ENCODE results near the gene CT45A10. TPM values are rescaled to one million over a fixed set of nuclear protein-coding genes. Genes with fewer than 3 reads are reported as not detected.
"Not testable (repeated sequence)": the region's sequence is repeated elsewhere in the genome, so short reads cannot be mapped to it uniquely, and the experiment has no call there.

The CT45A10 gene
- total RNA-seq, 1 donor, result not detected

- not testable (repeated sequence) for H3K27me3 ChIP-seq (ENCODE audit: insufficient read depth, low read length); H3K79me2 ChIP-seq (ENCODE audit: insufficient read depth, low read length); H3K9me3 ChIP-seq (ENCODE audit: low read depth, low read length); H3K4me3 ChIP-seq (ENCODE audit: insufficient read depth, low read length); H2AFZ ChIP-seq (ENCODE audit: low read length); H3K27ac ChIP-seq (ENCODE audit: low read depth, low read length); DNase-seq (ENCODE audit: insufficient read length, low spot score, missing footprints); H3K4me1 ChIP-seq (ENCODE audit: insufficient read depth, low read length); H4K20me1 ChIP-seq (ENCODE audit: insufficient read depth, low read length); H3K4me2 ChIP-seq (ENCODE audit: insufficient read depth, low read length); H3K36me3 ChIP-seq (ENCODE audit: insufficient read depth, low read length)
These were observed 10.5 kb downstream of the CT45A10 start for GRCh38 chrX:135882741-135883140.

- not testable (repeated sequence) for H3K27me3 ChIP-seq (ENCODE audit: insufficient read depth, low read length); H3K4me2 ChIP-seq (ENCODE audit: insufficient read depth, low read length); H3K79me2 ChIP-seq (ENCODE audit: insufficient read depth, low read length); H3K4me3 ChIP-seq (ENCODE audit: insufficient read depth, low read length); DNase-seq (ENCODE audit: insufficient read length, low spot score, missing footprints); H3K36me3 ChIP-seq (ENCODE audit: insufficient read depth, low read length); H2AFZ ChIP-seq (ENCODE audit: low read length); H4K20me1 ChIP-seq (ENCODE audit: insufficient read depth, low read length); H3K9me3 ChIP-seq (ENCODE audit: low read depth, low read length); H3K4me1 ChIP-seq (ENCODE audit: insufficient read depth, low read length); H3K27ac ChIP-seq (ENCODE audit: low read depth, low read length)
These were observed 21.5 kb downstream of the CT45A10 start, which contains the start of gene CT45A9 for GRCh38 chrX:135871712-135872111. Gene CT45A9, minus strand, starts transcription at chrX:135871812. Its CDS starts 3,751 bp downstream, at chrX:135868061.

DNA sequence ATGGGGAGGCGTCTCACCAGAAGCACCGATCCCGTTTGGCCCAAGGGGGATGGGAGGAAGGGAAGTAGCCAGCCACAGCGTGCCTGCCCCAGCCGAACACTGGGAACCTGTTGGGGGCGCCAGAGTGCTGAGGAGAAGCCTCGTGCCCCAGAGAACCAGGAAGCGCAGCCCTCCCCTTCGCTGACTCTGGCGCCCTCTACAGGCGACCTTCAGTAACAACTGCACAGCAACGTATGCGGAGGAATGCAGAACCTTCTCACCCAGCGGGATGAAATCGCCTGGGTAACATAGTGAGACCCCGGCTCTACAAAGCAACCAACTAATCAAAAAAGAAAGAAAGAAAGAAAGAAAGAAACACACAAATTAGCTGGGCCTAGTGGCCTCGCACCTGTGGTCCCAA, 38.8 kb downstream of the CT45A10 start, which contains the start of gene CT45A8:
TSS of gene CT45A8 (minus strand) at position 101 of the 400 bp plus-strand sequence. CDS start 3,755 bp downstream, outside the sequence.
- not testable (repeated sequence) for DNase-seq (ENCODE audit: insufficient read length, low spot score, missing footprints); H3K4me3 ChIP-seq (ENCODE audit: insufficient read depth, low read length); H3K27ac ChIP-seq (ENCODE audit: low read depth, low read length); H3K36me3 ChIP-seq (ENCODE audit: insufficient read depth, low read length); H3K27me3 ChIP-seq (ENCODE audit: insufficient read depth, low read length); H3K4me2 ChIP-seq (ENCODE audit: insufficient read depth, low read length); H3K79me2 ChIP-seq (ENCODE audit: insufficient read depth, low read length); H2AFZ ChIP-seq (ENCODE audit: low read length); H3K9me3 ChIP-seq (ENCODE audit: low read depth, low read length); H3K4me1 ChIP-seq (ENCODE audit: insufficient read depth, low read length); H4K20me1 ChIP-seq (ENCODE audit: insufficient read depth, low read length)

DNA sequence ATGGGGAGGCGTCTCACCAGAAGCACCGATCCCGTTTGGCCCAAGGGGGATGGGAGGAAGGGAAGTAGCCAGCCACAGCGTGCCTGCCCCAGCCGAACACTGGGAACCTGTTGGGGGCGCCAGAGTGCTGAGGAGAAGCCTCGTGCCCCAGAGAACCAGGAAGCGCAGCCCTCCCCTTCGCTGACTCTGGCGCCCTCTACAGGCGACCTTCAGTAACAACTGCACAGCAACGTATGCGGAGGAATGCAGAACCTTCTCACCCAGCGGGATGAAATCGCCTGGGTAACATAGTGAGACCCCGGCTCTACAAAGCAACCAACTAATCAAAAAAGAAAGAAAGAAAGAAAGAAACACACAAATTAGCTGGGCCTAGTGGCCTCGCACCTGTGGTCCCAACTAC, 56.1 kb downstream of the CT45A10 start, which contains the start of gene CT45A7:
TSS of gene CT45A7 (minus strand) at position 101 of the 400 bp plus-strand sequence. CDS start 3,747 bp downstream, outside the sequence.
- not testable (repeated sequence) for H3K27me3 ChIP-seq (ENCODE audit: insufficient read depth, low read length); H3K4me2 ChIP-seq (ENCODE audit: insufficient read depth, low read length); DNase-seq (ENCODE audit: insufficient read length, low spot score, missing footprints); H4K20me1 ChIP-seq (ENCODE audit: insufficient read depth, low read length); H3K36me3 ChIP-seq (ENCODE audit: insufficient read depth, low read length); H3K79me2 ChIP-seq (ENCODE audit: insufficient read depth, low read length); H3K4me3 ChIP-seq (ENCODE audit: insufficient read depth, low read length); H3K9me3 ChIP-seq (ENCODE audit: low read depth, low read length); H3K27ac ChIP-seq (ENCODE audit: low read depth, low read length); H3K4me1 ChIP-seq (ENCODE audit: insufficient read depth, low read length); H2AFZ ChIP-seq (ENCODE audit: low read length)

Other genes starting within 250 kb of the CT45A10 start
- not detected in 2 replicates for gene CT45A1, start 179.8 kb downstream of the CT45A10 start, total RNA-seq
- not detected in 2 replicates for gene CT45A3, start 125.3 kb downstream of the CT45A10 start, total RNA-seq
- gene CT45A5, start 107.9 kb downstream of the CT45A10 start, total RNA-seq, result not detected in 2 replicates
- gene CT45A6, start 90.7 kb downstream of the CT45A10 start, total RNA-seq, result not detected in 2 replicates
- gene CT45A2, start 73.4 kb downstream of the CT45A10 start, total RNA-seq, result not detected in 2 replicates
- gene CT45A7, start 56.2 kb downstream of the CT45A10 start, total RNA-seq, result not detected in 2 replicates
- not detected in 2 replicates for gene CT45A8, start 38.9 kb downstream of the CT45A10 start, total RNA-seq
- not detected in 2 replicates for gene CT45A9, start 21.6 kb downstream of the CT45A10 start, total RNA-seq
- not detected in 2 replicates for gene SAGE1, start 272 bp upstream of the CT45A10 start, total RNA-seq
- 25.0 and 26.5 TPM in 2 replicates for gene MMGT1, start 80.5 kb upstream of the CT45A10 start, total RNA-seq
- 19.4 and 21.0 TPM in 2 replicates for gene SLC9A6, start 92.0 kb upstream of the CT45A10 start, total RNA-seq